ENCODE measurements around the gene TCHP.
"Not testable (repeated sequence)": the region's sequence is repeated elsewhere in the genome, so short reads cannot be mapped to it uniquely, and the experiment has no call there.

Gene TCHP

DNA sequence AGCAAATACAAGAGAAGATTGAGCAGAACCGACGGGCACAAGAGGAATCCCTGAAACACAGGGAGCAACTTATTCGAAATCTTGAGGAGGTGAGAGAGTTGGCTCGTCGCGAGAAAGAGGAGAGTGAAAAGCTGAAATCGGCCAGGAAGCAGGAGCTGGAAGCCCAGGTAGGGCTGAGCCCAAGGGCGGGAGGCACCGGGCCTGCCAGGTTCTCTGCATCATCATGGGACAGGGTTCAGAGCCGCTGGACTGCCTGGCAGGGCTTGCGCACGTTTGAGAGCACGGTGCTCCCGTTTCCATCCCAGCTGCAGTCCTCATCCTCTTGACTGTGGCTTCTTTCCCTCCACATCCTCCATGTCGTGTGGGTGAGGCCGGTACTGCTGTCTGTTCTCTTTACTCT is 14.4 kb downstream of the TCHP start:
- no peak for DNase-seq

DNA sequence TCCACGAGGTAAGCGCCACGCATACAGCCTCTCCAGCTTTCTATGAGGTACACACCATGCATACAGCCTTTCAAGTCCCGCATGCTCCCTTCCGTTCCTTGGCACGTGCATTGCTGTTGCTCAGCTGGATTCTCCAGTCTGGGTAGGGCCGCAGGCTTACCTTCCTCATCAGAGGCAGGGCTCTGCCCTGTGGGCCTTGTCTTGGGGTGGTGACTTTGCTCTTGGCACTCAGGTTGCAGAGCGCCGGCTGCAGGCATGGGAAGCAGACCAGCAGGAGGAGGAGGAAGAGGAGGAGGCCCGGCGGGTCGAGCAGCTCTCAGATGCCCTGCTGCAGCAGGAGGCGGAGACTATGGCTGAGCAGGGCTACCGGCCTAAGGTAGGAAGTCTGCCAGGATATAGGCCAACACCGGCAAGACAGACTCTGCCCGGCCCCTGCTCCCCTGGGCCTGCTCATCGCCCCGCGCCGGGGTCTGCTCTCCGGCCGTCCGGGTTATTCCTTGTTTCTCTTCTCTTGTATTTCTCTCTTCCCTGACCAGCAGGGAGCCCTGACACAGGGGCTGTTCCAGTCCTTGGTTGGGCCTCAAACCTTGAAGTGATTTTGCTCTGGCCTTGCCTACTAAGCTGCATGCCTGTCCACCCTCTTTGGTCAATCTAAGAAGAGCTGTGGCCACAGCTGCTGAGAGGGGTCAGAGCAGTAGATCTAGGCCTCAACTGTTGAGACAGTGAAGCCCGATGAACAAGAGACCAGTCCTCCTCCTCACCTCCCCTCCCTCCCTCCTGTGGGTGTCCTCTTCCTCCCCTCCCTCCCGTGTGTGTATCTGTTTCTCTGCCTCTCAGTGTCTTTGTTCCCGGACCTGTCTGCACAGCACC is 15.3 kb downstream of the TCHP start:
- no peak for DNase-seq

DNA sequence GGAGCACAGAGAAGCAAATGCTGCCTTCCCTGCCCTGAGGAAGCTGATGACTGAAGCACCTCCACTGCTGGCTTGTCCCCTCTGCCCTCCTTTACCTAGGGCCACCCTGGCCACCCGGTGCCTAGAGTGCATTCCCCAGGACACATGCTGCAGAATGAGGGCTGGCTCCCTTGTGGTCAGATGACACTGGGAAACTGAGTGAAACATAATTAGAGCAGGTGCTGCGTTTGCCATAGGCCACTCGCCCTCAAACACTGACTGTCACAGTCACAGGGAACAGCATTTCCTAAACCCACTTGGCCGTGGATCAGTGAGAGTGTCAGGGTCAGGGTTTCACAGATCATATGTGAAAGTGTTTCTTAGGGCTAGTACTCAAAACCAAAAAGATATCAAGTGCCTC is 16.0 kb downstream of the TCHP start:
- DNase-seq = no peak

DNA sequence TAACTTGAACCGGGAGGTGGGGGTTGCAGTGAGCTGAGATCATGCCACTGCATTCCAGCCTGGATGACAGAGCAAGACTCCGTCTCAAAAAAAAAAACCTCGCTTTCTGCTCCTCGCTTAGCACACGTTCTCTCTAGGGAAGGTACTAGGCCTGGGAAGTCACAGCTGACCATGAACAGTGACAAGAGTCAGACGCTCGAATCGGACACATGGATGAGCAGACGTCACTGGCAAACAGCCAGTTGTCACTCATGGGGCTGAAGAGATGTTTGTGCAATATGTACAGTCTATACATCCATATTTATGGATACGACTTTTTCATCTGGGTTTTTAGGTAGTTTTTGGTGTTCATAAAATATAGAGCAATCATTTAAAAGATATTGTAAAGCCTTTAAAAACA is 19.4 kb downstream of the TCHP start:
- no peak for DNase-seq

DNA sequence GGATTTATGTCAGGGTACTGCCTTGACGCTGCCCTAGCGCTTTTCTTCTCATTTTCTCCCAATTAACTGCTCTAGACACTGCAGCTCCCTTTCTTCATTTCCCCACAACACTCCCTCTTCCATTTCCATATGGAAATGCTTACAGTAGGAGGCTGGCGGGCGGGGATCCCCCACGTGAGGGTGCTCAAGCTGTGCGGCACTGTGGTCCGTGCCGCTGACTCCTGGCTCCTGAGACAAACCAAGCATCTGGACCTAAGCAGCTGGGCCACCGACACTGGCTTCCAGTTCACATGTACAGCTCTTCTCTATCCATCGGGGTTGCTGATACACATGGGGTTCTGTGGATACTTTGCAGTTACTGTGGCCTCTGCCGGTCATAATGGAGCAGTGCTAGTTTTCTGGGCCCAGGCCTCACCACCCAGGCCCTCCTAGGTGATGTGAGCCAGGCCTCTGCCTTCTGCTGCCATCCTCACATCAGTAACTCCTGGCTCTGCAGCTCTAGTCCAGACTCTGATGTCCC is 20.2 kb downstream of the TCHP start:
- no peak for DNase-seq

DNA sequence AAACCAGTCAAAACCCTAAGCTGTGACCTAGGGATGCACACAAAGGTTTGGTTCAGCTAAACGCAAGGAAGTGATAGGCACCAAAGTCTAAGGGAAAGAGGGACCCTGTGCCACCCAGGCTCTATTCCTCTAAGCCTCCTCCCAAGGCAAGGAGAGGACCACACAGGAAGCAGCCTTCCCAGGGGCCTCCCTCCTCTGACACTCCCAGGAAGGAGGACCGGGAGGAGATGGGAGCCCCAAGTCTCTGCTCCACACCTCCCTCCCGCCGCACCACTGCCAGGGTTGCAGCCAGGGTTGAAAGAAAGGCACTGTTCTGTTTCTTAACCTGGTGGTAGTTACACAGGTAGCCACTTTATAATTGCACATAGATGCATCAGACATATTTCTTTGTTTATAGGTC is 21.9 kb downstream of the TCHP start:
- no peak for DNase-seq

DNA sequence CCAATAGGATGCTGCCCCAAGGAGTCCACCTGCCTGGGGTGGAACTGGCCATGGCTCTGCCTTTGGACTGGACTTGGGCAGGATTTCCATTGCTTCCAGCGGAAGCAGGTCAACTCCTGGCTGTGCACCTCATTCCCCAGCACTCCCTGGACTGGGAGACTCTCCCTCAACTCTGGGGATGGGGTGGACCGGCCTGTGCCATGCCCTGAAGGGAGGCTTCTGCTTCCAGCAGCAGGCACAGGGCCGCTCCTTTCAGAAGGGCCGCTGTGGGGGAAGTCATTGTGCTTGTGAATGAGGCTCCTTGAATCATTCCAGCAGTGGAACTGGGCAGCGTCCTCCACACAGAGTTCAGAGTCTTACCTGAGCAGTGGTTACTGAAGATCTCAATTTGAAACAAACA is 23.0 kb downstream of the TCHP start:
- DNase-seq = no peak

DNA sequence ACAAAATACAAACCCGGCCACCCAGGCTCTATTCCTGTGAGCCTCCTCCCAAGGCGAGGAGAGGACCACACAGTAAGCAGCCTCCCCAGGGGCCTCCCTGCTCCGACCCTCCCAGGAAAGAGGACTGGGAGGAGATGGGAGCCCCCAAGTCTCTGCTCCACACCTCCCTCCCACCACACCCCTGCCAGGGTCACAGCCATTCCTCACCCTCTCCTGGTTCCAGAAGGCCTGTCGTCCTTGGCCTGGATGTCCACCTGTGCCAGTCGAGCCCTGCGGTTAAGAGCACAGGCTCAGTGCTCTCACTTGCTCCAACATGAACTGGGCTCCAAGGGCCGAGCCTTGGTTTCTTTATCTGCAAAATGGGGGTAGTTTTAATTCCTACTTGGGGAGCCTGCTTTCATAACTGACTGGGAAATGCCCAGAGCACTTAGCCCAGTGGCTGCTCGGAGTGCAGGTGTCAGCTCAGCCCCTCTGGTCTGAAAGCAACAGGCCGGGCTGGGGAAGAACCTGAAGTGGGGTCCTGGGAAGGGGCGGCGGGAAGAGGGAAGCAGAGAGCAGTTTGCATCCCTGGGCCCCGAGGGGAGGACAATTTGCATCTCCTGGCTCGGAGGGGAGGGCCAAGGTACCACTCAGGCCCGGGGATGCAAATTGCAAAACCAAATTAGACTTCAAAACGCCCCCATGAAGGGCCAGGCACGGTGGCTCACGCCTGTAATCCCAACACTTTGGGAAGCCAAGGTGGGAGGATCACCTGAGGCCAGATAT is 23.6 kb downstream of the TCHP start:
- no peak for DNase-seq

DNA sequence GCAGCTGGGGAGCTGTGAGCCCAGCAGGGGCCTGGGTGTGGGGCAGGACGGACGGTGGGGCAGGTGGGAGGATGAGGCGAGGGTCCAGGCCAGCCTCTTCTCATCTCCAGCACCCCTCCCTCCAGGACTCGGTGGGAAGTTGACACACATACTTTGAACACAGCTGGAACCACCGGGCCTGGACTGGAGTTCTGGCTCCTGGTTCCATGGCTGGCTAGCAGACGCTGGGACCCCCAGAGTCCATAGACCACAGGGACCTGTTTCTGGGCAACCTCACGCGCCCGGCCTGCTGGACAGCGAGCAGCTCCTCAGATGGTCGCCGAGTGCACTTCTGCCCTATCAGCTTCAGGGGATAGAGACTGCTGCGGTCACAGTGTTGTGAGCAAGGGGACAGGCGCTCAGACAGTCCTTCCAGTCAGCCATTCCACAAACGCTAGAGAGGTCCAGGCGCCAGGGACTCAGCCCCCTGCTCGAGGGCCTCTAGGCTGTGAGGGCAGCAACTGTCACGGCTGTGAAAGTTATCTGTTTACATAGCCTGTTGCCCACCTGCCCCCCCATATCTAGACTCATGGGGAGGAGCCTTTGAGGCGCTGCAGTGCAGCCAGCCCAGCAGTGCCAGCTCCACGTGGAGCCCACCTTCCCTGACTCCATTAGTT is 25.2 kb downstream of the TCHP start:
- DNase-seq = no peak

DNA sequence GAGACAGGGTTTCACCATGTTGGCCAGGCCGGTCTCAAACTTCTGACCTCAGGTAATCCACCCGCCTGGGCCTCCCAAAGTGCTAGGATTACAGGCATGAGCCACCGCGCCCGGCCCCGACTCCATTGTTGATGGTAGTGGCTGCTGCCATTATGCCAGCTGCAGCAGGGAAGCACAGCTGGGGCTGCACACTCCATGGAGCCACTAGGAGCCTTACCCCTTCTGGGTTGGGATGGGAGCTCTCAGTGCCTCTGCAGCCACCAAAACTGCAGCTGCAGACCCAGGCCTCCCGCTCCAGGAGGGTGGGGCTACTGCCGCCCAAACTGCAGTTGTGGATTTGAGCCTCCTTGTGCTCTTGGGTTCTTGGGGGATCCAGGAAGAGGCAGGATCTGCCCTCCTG is 25.9 kb downstream of the TCHP start:
- DNase-seq = no peak

DNA sequence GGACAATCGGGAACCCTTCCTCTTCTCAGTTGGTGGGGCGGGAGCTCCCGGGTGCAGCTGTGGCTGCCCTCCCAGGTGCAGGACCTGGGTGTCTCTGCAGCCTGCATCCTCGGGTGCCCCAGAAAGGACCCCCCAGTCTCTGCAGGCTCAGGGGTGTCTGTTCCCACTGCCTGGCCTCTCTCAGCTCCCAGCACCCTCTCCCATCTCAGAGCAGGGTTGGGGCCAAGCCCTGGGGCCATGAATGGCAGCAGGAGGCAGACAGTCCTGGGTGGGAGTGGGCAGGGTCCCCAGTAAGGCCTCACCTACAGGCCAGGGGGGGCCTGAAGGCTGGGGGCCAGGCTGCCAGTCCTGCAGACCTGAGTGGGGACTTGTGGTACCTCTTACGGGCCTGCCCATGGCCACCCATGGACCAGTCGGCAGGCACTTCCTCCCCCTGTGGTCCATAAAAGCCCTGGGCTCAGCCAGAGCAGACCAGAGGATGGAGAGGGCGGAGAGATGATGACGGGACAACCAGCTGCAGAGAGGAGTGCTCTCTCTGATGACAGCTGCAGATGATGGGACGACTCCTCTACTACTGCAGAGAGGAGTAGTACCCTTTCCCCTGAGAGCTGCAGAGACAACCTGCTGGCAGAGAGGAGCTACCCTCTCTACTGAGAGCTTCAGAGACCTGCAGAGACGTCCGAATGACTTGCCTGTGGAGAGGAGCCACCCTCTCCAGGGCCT is 26.6 kb downstream of the TCHP start:
- no peak for DNase-seq

DNA sequence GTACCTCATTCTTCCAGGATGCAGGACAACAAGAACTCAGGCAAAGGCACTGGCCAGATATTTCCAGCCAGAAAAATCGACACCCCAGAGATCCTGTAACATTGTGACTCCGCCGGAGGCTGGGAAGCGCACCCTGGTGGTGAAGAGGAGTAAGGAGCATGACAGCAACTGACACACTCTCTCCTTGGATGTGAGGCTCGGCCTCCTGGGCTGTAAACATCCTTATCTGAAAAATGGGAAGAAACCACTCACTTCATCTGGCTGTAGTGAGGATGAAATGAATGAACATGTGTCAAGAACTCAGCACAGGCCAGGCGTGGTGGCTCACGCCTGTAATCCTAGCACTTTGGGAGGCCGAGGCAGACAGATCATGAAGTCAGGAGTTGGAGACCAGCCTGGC is 27.5 kb downstream of the TCHP start:
- DNase-seq = peak; percentile 46

DNA sequence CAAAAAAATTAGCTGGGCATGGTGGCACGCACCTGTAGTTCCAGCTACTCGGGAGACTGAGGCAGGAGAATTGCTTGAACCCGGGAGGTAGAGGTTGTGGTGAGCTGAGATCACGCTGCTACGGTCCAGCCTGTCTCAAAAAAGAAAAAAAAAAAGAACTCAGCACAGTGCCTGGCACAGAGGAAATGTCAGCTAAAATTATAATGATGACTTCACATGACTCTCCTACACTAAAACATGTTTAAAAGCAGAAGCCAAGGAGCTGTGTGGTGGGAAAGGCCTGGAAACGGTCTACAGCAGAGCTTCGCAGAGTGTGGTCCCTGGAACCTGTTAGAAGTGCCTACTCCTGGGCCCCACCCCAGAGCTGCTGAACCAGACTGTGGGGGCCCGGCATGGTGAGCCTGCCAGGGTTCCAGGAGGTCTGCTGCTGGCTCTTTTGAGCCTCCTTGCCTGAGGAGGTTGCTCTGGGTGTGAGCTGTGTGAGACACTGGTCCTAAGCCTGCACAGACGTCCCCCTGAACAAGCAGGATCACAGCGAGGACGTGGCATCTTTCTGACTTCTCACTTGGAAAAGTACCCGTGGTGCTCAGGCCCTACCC is 28.1 kb downstream of the TCHP start:
- no peak for DNase-seq

DNA sequence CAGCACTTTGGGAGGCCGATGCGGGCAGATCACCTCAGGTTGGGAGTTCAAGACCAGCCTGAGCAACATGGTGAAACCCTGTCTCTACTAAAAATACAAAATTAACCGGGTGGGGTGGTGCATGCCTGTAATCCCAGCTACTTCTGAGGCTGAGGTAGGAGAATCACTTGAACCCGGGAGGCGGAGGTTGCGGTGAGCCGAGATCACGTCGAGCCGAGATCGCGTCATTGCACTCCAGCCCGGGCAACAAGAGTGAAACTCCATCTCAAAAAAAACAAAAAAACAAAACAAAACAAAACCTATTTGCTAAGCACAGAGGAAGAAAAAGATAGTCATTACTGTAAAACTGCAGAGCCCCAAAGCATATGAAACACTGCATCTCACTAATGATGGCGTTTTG is 29.3 kb downstream of the TCHP start:
- DNase-seq = not testable (repeated sequence)

DNA sequence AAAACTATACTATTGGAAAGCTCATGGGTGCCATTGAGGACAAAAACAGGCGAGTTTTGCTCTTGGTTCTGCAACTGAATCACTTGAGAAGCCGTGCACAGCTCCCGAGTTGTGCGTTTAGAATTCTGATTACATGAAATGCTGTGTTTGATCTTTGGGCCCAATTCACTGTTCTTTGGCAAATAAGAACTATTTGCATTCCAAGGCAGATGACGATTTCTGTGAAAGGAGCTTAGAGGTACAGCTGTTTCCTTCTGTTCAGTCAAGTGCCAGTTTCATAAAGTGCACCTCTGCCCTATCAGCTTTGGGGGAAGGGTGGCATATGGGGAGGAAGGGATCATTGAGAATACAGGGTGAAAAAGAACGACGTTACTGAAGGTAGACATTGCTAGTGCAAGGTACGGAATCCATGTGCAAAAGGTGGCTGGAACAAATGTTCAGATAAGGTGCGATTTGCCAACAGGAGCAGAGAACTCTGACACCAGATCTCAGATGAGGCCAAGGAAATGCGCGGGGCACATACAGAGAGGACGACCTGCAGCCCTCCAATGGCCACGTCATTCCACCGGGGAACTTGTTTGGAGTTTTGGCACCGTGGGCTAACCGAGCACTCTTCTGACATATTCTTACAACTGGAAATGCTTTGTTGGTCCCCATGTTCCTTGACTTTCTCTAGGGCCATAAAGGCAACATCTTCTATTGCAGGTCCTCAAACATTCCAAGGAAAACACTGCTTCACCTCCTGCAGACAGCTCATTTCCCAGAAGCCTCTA is 30.1 kb downstream of the TCHP start:
- no peak for DNase-seq

DNA sequence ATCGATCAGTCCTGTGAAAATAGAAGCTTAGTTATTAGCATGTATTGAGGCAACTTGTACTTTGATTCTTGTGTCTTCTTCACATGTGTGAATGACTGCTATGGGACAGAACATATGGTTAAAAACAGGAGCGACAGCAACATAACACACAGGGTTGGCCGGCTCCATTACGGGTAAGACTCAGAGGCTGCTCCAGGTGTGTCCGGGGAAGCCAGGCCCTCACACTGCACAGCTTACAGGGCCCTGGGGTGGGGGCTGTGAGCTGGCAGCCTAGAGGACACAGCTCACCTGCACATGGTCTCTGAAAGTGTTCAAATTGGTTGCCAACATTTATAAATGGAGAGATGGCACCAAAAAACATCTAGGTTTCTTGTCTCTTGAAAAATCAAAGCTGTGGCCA is 31.1 kb downstream of the TCHP start:
- DNase-seq = no peak

DNA sequence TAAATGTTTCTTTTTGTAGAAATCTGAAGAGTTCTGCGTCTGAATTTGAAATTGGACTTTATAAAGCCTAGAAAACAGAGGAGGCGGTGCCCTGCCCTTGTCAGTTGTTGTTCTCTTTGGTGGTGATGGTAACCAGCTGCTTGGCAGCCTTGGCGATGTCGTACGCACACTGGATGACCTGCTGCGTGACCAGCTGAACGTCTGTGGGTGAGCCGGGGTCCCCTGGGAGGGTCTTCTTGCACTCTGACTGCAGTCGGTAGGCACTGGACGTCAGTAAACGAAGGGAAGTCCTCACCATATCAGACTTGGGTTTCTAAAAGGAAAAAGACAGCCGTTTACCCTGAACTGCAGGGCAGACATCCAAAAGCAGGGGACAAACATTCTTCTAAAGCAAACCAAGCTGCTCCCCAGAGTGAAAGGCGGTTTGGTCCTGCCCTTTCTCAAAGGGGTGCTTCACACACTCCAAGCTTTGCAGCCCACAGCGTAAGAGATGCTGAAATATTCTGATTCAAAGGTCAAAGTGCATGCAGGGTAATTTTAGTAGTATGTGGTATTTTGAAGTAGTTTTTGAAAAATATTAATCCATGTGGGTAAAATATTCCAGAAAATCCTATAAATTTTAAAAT is 32.9 kb downstream of the TCHP start:
- no peak for DNase-seq

DNA sequence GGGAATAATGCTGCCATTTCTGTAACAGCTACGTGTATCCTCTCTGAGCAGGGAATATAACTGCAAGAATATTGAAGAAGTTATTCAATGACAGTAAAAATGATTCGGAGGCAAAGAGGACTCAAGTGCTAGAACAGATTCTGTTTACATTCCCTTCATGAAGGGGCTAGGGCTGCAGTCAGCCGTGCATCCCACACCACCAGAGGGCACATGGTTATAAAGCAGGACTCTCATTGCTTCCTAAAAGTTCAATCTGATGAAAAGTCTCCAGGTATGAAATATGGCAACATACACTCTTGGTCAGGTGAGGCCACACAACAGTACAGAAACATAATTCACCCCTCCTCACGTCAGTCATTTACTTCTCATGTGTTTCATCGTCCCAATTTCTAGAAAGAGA is 34.0 kb downstream of the TCHP start:
- DNase-seq = peak; percentile 10

DNA sequence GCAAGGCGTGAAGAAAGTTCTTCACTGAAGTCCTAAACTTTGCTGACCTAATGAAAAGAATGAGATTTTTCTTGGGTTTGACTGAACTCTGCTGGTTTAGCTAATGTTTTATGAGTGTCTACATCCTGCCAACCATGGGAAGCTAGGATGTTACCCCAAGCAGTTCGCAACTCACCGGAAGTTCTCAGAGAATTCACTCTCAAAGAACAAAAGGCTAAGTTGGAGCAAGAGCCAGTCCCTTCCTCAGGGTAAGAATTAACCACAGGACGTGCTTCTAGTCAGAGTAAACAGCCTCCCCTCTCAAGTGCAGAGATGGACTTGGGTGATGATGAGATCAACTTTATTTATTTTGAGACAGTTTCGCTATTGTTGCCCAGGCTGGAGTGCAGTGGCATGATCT is 37.3 kb downstream of the TCHP start:
- no peak for DNase-seq

DNA sequence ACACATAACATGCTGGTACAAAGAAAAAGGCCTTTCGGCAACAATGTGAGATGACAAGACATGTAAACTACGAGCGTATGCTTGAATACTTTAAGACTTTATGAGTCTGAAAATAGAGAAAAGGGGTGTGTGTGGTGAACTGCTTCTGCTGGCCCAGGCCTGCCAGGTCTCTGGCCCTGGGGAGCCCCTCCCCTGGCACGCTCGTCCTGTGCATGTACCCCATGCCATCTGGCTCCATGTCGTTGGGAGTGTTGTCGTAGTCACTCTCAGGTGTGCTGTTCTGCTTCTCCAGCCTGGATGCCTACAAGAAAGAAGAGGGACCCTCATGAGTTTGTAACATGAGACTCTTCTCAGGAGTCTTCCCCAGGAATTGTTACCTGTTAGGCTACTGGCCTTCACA is 38.9 kb downstream of the TCHP start:
- no peak for DNase-seq

DNA sequence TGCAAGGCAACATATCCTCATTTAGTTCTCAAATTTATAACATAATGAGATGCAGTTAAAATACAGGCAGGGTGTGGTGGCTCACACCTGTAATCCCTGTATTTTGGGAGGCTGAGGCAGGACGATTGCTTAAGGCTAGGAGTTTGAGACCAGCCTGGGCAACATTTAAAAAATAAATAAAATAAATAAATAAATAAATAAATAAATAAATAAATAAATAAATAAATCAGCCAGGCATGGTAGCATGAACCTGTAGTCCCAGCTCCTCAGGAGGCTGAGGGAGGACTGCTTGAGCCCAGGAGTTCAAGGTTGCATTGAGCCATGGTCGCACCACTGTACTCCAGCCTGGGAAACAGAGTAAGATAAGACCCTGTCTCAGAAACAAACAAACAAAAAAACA is 39.4 kb downstream of the TCHP start:
- no peak for DNase-seq
